Lung (tissue), 12 donors: Measurements from ENCODE around the gene ECM1. TPM values are rescaled to one million over a fixed set of nuclear protein-coding genes. Genes with fewer than 3 reads are reported as not detected.

ENCODE experiments used
- ATAC-seq: fragments of 200-7000 bp; cut with Tn5 transposase; one replicate; pipeline ENCODE4 v1.9.1; 2020; ENCODE audit warnings: moderate number of reproducible peaks; ENCODE audit not compliant: insufficient read depth, low FRiP score
- DNase-seq, 3 donors: peaks; one replicate each; pipeline ENCODE4 v3.0.0-alpha.2; 2013 to 2017
- H3K27ac ChIP-seq, 2 donors: one replicate each; pipeline ENCODE4 v1.5.1; 2013; ENCODE audit warnings: mild to moderate bottlenecking in 2 of 2, moderate library complexity in 2 of 2, control low read depth in 1 of 2, inconsistent platforms in 1 of 2, low read depth in 1 of 2, low read length in 1 of 2
- H3K27me3 ChIP-seq, 3 donors: one replicate each; pipeline ENCODE4 v1.5.1; 2013; ENCODE audit warnings: low read length in 2 of 3; ENCODE audit not compliant: control insufficient read depth in 3 of 3, insufficient read depth in 3 of 3
- H3K36me3 ChIP-seq, 4 donors: one replicate each; pipeline ENCODE4 v1.5.1; 2013; ENCODE audit warnings: low read length in 4 of 4, mild to moderate bottlenecking in 1 of 4, moderate library complexity in 1 of 4; ENCODE audit not compliant: control insufficient read depth in 4 of 4, insufficient read depth in 4 of 4
- H3K4me1 ChIP-seq, 5 donors: one replicate each; pipeline ENCODE4 v1.5.1; 2013; ENCODE audit warnings: low read length in 5 of 5, mild to moderate bottlenecking in 2 of 5, moderate library complexity in 1 of 5; ENCODE audit not compliant: control insufficient read depth in 5 of 5, insufficient read depth in 5 of 5
- H3K4me3 ChIP-seq: one replicate; pipeline ENCODE4 v1.5.1; 2013; ENCODE audit warnings: mild to moderate bottlenecking, control low read depth, moderate library complexity
- H3K9ac ChIP-seq, 2 donors: one replicate each; pipeline ENCODE4 v1.5.1; 2013; ENCODE audit warnings: low read length in 2 of 2, control low read depth in 1 of 2; ENCODE audit not compliant: insufficient read depth in 1 of 2
- H3K9me3 ChIP-seq, 4 donors: one replicate each; pipeline ENCODE4 v1.5.1; 2013; ENCODE audit warnings: low read length in 3 of 4, mild to moderate bottlenecking in 1 of 4, moderate library complexity in 1 of 4; ENCODE audit not compliant: control insufficient read depth in 4 of 4, insufficient read depth in 3 of 4
- CTCF ChIP-seq: IDR thresholded peaks from 2 replicates; pipeline ENCODE4 v1.5.1; 2012; ENCODE audit warnings: mild to moderate bottlenecking; ENCODE audit errors: control extremely low read depth, extremely low read depth
- WGBS, 2 donors: extraction: QIAGEN DNeasy Blood & Tissue Kit; methylation state at CpG; one replicate each; pipeline ENCODE4 v1.1.7; 2013; 5-methylcytosine and 5-hydroxymethylcytosine counted together
- polyA plus RNA-seq, 2 donors: library from polyadenylated mRNA; stranded (reverse); fragments of 200-250 nt; gene quantifications; one replicate each; pipeline ENCODE4 v1.2.1, GENCODE V29; 2013
- total RNA-seq, 2 donors: library from RNA; depleted of rRNA in 1 of 2; stranded (reverse); fragments of >200 nt in 1 of 2; gene quantifications; one replicate each; pipeline ENCODE4 v1.2.1, GENCODE V29; 2014 to 2021
- donor health status: control.
- donor health status: control.
- donor health status: Bipolar disorder and iron deficiency.
- donor health status: healthy.
- donor health status: DM: yes; HTN: yes; CAD: no.

ECM1 gene
- total and polyA plus RNA-seq, 4 donors: 1.2 to 20.0 (median 10.7) TPM

- Histone ChIP-seq H3K4me1 (peaks cover 5 to 36% (median 10%) of the 10 kb centered on the region in 5 donors), H3K4me3 (no peak overlapping the region), H3K9me3 (no peaks in the 10 kb centered on the region), H3K27me3 (no peaks in the 10 kb centered on the region), H3K27ac (no peak overlapping the region), H3K36me3 (peaks cover 0 to 24% (median 7%) of the 10 kb centered on the region in 4 donors), H3K9ac (no peak overlapping the region)
- ATAC-seq (no peak), DNase-seq (no peak)
- 90 to 91% methylated on average over 19 of the region's 19 CpGs for WGBS, 2 donors
- no peak for TF ChIP-seq CTCF
These were observed 47.5 kb downstream of the ECM1 start for GRCh38 chr1:150555198-150555970.

- H3K9ac ChIP-seq: no peak overlapping the region
- no peak overlapping the region for H3K27ac ChIP-seq
- H3K9me3 ChIP-seq: no peaks in the 10 kb centered on the region
- peaks cover 5 to 31% (median 8%) of the 10 kb centered on the region in 5 donors for H3K4me1 ChIP-seq
- peaks cover 0 to 24% (median 7%) of the 10 kb centered on the region in 4 donors for H3K36me3 ChIP-seq
- ATAC-seq: no peak
- no peak overlapping the region for H3K4me3 ChIP-seq
- TF ChIP-seq CTCF: no peak
- DNase-seq: no peak
- H3K27me3 ChIP-seq: no peaks in the 10 kb centered on the region
- WGBS, 2 donors: 87 to 90% methylated on average over 26 of the region's 26 CpGs
These were observed 48.3 kb downstream of the ECM1 start for GRCh38 chr1:150555971-150556865.

GRCh38 chr1:150557065-150557600 is 49.2 kb downstream of the ECM1 start:
- no peak for TF ChIP-seq CTCF
- Histone ChIP-seq H3K27me3 (no peaks in the 10 kb centered on the region), H3K36me3 (peaks cover 0 to 24% (median 7%) of the 10 kb centered on the region in 4 donors), H3K27ac (no peak overlapping the region), H3K9me3 (no peaks in the 10 kb centered on the region), H3K4me3 (no peak overlapping the region), H3K4me1 (peaks cover 5 to 30% (median 9%) of the 10 kb centered on the region in 5 donors), H3K9ac (no peak overlapping the region)
- ATAC-seq (no peak), DNase-seq (no peak)
- 93 to 97% methylated on average over 26 of the region's 26 CpGs for WGBS, 2 donors
